ENCODE data around the gene CSGALNACT2.

The CSGALNACT2 gene

DNA sequence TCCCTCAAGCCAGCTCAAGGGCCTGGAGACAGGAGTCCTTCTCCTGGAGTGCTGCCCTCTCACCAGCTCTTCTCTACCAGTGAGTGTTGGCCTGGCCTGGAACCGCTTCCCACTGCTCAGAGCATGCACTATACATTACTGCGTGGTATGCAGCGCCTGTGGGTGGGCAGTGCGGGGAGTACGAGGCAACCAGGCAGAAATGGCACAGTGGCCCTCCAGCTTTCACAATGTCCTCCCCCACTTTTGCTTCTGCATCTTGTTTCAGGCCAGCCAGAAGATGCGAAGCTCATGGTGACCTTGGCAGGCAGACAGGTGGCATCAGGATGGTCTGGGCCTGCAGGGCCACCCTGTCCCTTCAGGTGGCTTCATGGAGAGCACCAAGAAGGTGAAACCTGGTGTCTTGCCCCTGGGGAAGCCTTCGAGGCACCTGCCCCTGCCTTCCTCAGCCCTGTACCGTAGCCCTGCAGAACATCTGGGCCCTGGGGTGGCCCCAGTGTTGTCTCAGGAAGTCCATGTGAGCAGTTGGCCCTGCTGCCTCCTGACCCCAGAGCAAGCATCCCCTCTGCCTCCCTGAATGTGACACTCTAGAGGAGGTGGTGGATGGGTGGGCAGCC, 92.8 kb downstream of the CSGALNACT2 start:
- DNase-seq: no peak

- no peak for DNase-seq
Observed at GRCh38 chr10:43231523-43232078, 93.4 kb downstream of the CSGALNACT2 start.

DNA sequence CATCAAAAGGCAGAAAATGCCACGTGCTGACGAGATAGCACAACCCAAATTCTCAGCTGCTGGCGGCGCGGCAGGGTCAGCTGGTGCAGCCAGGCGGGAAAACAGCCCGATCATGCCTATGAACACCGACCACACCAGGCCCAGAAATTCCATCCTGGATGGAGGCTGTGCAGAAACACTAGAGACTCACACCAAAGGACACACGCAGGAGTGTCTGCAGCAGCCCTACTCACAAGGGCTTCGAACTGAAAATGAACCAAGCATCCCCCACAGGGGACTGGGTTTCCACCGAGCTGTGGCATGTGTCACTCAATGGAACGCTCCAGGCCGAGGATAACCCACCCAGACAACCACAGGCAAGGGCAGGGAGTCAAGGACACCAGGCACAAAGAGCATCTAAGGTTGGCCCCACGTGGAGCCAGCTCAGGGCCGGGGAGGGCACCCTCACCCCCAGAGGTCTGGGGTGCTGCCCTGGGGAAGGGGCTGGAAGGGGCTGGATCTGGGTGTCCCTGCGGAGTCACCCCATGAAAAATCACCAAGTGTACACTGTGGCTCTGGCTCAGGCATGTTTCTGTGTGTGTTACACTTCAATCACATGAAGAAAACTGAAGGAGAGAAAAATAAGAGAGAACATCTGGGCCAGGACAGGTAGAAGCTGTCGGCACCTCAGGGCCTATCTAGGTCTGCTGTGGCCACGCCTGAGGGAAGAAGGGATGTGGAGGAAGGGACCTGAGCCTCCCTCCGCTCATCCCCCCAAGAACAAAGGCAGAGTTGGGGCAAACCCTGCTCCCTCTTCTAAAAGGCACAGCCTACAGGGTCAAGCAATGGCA, 95.6 kb downstream of the CSGALNACT2 start:
- DNase-seq: no peak

DNA sequence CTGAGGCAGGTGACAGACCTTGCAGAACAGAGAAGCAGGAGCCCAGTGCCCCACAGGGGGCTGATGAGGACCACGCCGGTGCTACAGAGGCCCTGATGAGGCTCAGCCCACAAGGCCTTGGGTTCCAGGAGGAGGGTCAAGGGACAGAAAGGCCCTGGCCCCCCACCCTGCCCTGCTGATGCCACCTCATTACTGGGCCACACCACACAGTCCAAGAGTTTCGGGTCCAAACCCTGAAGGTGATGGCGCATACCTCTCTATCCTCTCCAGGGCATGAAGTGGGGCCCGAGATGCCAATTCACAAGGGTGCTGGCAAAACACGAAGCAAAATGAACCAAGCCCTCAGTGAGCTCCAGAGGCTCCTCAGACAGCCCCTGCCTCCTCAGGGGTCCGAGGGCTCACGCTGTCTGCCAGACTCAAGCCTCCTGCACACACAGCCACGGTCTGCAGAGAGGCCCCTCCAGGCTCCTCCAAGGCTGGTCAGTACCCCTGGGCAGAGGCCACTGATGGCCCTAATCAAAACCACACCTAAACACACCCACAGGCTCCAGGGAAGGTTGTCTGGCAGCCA, 96.3 kb downstream of the CSGALNACT2 start:
- no peak for DNase-seq

Measured in inflammatory macrophage treated with lipopolysaccharide for 1 hour (primary cell).